Measurements from ENCODE around the gene CASP9.

CASP9 gene

GRCh38 chr1:15457585-15457984 lies 66.4 kb downstream of the CASP9 start:
- H3K4me3 ChIP-seq (ENCODE audit: control insufficient read depth, low read depth, low read length): no peak overlapping the region
- no peak for DNase-seq (ENCODE audit: low read depth)
- no peak for TF ChIP-seq CTCF (IDR thresholded peaks at IDR 0.05; ENCODE audit: control insufficient read depth, insufficient read depth, low read depth, low read length, missing control alignments)

DNA sequence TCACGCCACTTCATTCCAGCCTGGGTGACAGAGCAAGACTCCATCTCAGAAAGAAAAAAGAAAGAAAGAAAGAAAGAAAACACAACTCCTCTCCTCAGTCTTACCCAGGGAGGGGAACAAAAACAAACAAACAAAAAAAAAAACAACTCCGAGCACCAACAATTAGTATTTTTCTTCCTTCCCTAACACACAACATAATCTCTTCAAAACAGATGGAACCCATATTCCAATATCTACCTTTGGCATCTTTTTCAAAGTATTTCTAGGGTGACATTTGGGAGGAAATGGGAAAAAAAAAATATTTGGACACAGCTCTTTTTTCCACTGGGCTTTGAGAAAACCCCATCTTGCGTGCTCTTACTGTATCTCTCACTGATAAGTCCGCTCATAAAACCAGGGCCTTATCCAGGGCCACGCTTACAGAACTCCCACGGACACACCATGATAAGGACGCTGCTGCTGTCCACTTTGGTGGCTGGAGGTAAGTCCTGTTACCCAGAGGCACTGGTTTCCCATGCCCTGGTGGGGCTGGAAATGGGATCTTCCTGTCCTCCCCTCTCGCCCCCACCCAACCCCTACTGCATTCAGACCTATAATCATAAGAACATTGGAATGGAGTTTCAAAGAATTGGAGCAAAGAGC lies 67.6 kb downstream of the CASP9 start, which contains the start of gene CELA2A:
TSS of gene CELA2A (plus strand) at position 420 of the 642 bp plus-strand sequence. CDS start at position 442, 22 bp downstream.
- DNase-seq (ENCODE audit: low read depth): no peak
- TF ChIP-seq CTCF (IDR thresholded peaks at IDR 0.05; ENCODE audit: control insufficient read depth, insufficient read depth, low read depth, low read length, missing control alignments): no peak
- no peak within 1 kb of the TSS for H3K4me3 ChIP-seq (ENCODE audit: control insufficient read depth, low read depth, low read length)

DNA sequence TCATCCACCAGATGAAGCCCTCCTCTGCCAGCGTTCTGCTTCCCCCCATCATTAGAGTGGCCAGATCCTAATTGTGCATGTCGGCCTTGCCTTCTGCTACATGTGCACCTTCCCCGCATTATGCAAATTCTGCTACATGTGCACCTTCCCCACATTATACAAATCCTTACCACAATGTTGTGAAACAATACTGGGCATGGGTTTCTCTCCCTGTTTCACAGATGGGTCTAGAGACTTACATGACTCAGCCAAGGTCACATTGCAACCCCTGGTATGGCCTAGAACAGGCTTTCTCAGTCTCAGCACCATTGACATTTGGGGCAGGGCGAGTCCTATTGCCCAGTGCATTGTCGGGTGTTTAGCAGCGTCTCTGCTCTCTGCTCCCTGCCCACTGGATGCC lies 68.5 kb downstream of the CASP9 start:
- H3K4me3 ChIP-seq (ENCODE audit: control insufficient read depth, low read depth, low read length): no peak overlapping the region
- DNase-seq (ENCODE audit: low read depth): peak; percentile 48
- TF ChIP-seq CTCF (IDR thresholded peaks at IDR 0.05; ENCODE audit: control insufficient read depth, insufficient read depth, low read depth, low read length, missing control alignments): no peak

GRCh38 chr1:15454256-15454655 lies 69.8 kb downstream of the CASP9 start:
- DNase-seq (ENCODE audit: low read depth): peak; percentile 63
- TF ChIP-seq CTCF (IDR thresholded peaks at IDR 0.05; ENCODE audit: control insufficient read depth, insufficient read depth, low read depth, low read length, missing control alignments): no peak
- no peak overlapping the region for H3K4me3 ChIP-seq (ENCODE audit: control insufficient read depth, low read depth, low read length)

- DNase-seq (ENCODE audit: low read depth): no peak
- no peak overlapping the region for H3K4me3 ChIP-seq (ENCODE audit: control insufficient read depth, low read depth, low read length)
- TF ChIP-seq CTCF (IDR thresholded peaks at IDR 0.05; ENCODE audit: control insufficient read depth, insufficient read depth, low read depth, low read length, missing control alignments): no peak
Measured at GRCh38 chr1:15453734-15454133, 70.3 kb downstream of the CASP9 start.

GRCh38 chr1:15452866-15453571 lies 71.0 kb downstream of the CASP9 start:
- H3K4me3 ChIP-seq (ENCODE audit: control insufficient read depth, low read depth, low read length): no peak overlapping the region
- TF ChIP-seq CTCF (IDR thresholded peaks at IDR 0.05; ENCODE audit: control insufficient read depth, insufficient read depth, low read depth, low read length, missing control alignments): no peak
- no peak for DNase-seq (ENCODE audit: low read depth)

All from AG09309 (cell line).